PFSK-1 (cell line): ENCODE measurements around the gene ATP6V0D1.

Experiments used
- POLR2AphosphoS5 ChIP-seq: IDR thresholded peaks from 2 replicates; pipeline ENCODE4 v1.6.1; 2012; ENCODE audit warnings: low read depth, mild to moderate bottlenecking, control low read depth, low read length, moderate library complexity
- SIN3A ChIP-seq: IDR thresholded peaks from 2 replicates; pipeline ENCODE4 v1.6.1; 2012; ENCODE audit warnings: mild to moderate bottlenecking, low read length, moderate library complexity, borderline replicate concordance; ENCODE audit not compliant: insufficient read depth
- TAF1 ChIP-seq: IDR thresholded peaks from 2 replicates; pipeline ENCODE4 v1.6.1; 2012; ENCODE audit warnings: low read length, control low read depth, borderline replicate concordance; ENCODE audit not compliant: insufficient read depth

- TF ChIP-seq POLR2AphosphoS5 (no peak), TAF1 (no peak), SIN3A (no peak)
Measured at GRCh38 chr16:67449336-67449735, 31.6 kb downstream of the ATP6V0D1 start.
